ENCODE measurements around the gene CKS2.
A peak's percentile ranks its signal among the peaks of the same experiment; 100 is the strongest.
"Not testable (repeated sequence)": the region's sequence is repeated elsewhere in the genome, so short reads cannot be mapped to it uniquely, and the experiment has no call there.

CKS2 gene

GRCh38 chr9:89278551-89278950 lies 32.4 kb upstream of the CKS2 start:
- TF ChIP-seq, protein P1, sequence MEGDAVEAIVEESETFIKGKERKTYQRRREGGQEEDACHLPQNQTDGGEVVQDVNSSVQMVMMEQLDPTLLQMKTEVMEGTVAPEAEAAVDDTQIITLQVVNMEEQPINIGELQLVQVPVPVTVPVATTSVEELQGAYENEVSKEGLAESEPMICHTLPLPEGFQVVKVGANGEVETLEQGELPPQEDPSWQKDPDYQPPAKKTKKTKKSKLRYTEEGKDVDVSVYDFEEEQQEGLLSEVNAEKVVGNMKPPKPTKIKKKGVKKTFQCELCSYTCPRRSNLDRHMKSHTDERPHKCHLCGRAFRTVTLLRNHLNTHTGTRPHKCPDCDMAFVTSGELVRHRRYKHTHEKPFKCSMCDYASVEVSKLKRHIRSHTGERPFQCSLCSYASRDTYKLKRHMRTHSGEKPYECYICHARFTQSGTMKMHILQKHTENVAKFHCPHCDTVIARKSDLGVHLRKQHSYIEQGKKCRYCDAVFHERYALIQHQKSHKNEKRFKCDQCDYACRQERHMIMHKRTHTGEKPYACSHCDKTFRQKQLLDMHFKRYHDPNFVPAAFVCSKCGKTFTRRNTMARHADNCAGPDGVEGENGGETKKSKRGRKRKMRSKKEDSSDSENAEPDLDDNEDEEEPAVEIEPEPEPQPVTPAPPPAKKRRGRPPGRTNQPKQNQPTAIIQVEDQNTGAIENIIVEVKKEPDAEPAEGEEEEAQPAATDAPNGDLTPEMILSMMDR (IDR thresholded peaks at IDR 0.05; ENCODE audit: low read depth, low read length): no peak
- Histone ChIP-seq H3K4me3 (ENCODE audit: low read depth, low read length) (no peak overlapping the region), H3K9me3 (ENCODE audit: severe bottlenecking) (peaks cover 12% of the 10 kb centered on the region), H3K27me3 (ENCODE audit: insufficient read depth, low read depth, severe bottlenecking) (no peaks in the 10 kb centered on the region), H3K27ac (no peak overlapping the region), H3K36me3 (no peaks in the 10 kb centered on the region)
- no peak for DNase-seq

DNA sequence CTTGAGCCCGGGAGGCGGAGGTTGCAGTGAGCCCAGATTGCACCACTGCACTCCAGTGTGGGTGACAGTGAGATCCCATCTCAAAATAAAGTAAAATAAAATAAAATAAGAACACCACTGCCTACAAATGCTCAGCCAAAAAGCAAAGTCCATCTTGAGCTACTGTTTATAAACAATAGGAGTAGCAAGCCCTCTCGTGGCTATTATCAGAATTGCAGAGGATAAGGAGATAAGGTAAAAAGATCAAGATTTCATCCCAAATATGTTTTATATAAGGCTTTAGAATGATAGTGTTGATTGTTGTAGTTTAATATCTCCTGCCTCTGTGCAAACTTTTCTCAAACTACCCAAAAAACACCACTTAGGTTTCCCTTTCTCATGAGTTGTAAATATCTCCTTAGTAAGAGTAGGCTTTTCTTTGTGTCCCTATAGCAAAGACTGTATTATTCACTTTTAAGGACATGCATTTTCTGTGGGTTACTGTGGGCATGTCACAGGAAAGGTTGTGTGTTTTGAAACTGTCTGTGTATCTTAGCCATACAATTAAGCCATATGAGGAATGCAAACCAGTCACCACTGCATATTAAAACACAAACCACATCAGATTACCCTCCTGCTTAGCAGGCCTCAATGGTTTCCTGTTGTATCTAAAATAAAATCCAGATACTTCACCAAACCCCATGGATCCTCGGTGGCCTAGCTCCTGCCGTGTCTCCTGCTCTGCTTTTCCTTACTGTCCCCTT lies 31.8 kb upstream of the CKS2 start:
- TF ChIP-seq, protein P1 (IDR thresholded peaks at IDR 0.05; ENCODE audit: low read depth, low read length): peak; percentile 45
- no peak for DNase-seq
- Histone ChIP-seq H3K27me3 (ENCODE audit: insufficient read depth, low read depth, severe bottlenecking) (no peaks in the 10 kb centered on the region), H3K36me3 (no peaks in the 10 kb centered on the region), H3K27ac (no peak overlapping the region), H3K9me3 (ENCODE audit: severe bottlenecking) (peaks cover 11% of the 10 kb centered on the region), H3K4me3 (ENCODE audit: low read depth, low read length) (no peak overlapping the region)

- no peaks in the 10 kb centered on the region for H3K36me3 ChIP-seq
- H3K27me3 ChIP-seq (ENCODE audit: insufficient read depth, low read depth, severe bottlenecking): no peaks in the 10 kb centered on the region
- H3K27ac ChIP-seq: no peak overlapping the region
- DNase-seq: no peak
- H3K9me3 ChIP-seq (ENCODE audit: severe bottlenecking): no peaks in the 10 kb centered on the region
- TF ChIP-seq, protein P1 (IDR thresholded peaks at IDR 0.05; ENCODE audit: low read depth, low read length): no peak
- no peak overlapping the region for H3K4me3 ChIP-seq (ENCODE audit: low read depth, low read length)
Observed at GRCh38 chr9:89281106-89281505, 29.9 kb upstream of the CKS2 start.

GRCh38 chr9:89282248-89282968 lies 28.6 kb upstream of the CKS2 start:
- H3K9me3 ChIP-seq (ENCODE audit: severe bottlenecking); H3K27me3 ChIP-seq (ENCODE audit: insufficient read depth, low read depth, severe bottlenecking); H3K36me3 ChIP-seq: not testable (repeated sequence)
- peak overlapping the region; percentile 42 for H3K4me3 ChIP-seq (ENCODE audit: low read depth, low read length)
- DNase-seq: peak; percentile 63
- peak overlapping the region; percentile 41 for H3K27ac ChIP-seq

DNA sequence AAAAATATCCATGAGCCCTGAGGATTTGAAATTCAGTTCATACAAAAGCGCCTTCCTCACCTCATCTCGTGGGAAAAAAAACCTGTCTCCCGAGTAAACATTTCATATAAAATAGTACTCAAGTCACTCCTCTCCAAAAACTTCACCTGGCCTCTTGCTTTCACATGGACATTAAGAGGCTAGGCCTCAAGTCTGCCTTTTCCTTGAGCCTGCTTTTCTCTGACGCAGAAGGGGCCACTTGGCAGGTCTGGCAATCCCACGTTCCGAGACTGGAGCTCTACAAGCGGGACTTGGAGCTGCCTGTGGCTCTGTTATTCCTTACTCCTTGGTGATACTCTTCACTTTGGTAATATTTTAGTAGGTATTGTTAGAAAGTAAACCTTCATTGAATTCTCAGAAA lies 26.9 kb upstream of the CKS2 start:
- H3K4me3 ChIP-seq (ENCODE audit: low read depth, low read length): no peak overlapping the region
- H3K27me3 ChIP-seq (ENCODE audit: insufficient read depth, low read depth, severe bottlenecking): no peaks in the 10 kb centered on the region
- no peaks in the 10 kb centered on the region for H3K36me3 ChIP-seq
- no peak overlapping the region for H3K27ac ChIP-seq
- H3K9me3 ChIP-seq (ENCODE audit: severe bottlenecking): no peaks in the 10 kb centered on the region
- DNase-seq: no peak
- TF ChIP-seq, protein P1 (IDR thresholded peaks at IDR 0.05; ENCODE audit: low read depth, low read length): no peak

DNA sequence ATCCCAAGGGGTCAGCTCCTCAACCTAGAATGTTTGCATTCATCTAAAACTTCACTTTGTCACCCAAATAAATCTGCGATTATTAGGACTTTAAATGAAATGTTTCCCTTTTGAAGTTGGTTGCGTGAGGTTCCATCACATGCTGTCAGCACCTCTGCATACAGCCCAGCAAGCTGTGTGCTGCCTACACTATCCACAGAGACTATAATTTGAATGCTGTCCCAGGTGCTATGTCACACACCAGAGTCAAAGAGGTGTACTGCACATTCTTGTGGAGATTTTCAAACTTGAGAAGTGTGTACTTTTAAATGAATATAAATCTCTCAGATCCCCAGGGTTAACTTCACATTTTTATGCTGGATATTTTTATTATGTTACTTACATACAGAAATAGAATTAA lies 19.3 kb upstream of the CKS2 start:
- Histone ChIP-seq H3K27me3 (ENCODE audit: insufficient read depth, low read depth, severe bottlenecking) (no peaks in the 10 kb centered on the region), H3K27ac (no peak overlapping the region), H3K36me3 (no peaks in the 10 kb centered on the region), H3K4me3 (ENCODE audit: low read depth, low read length) (no peak overlapping the region), H3K9me3 (ENCODE audit: severe bottlenecking) (peaks cover 4% of the 10 kb centered on the region)
- no peak for DNase-seq
- TF ChIP-seq, protein P1 (IDR thresholded peaks at IDR 0.05; ENCODE audit: low read depth, low read length): no peak

All from WERI-Rb-1 (cell line).